SK-N-MC (cell line): ENCODE data around the gene CTPS2.

Source experiments
- EZH2 ChIP-seq: fragments of 200-600 bp; sonication (generic); IDR thresholded peaks from one replicate; pipeline ENCODE4 v1.6.1; 2017; ENCODE audit warnings: antibody characterized with exemption
- POLR2AphosphoS5 ChIP-seq: IDR thresholded peaks from 2 replicates; pipeline ENCODE4 v1.6.1; 2012; ENCODE audit warnings: mild to moderate bottlenecking, low read depth, low read length, borderline replicate concordance

GRCh38 chrX:16654093-16654492 lies 58.4 kb downstream of the CTPS2 start:
- no peak for TF ChIP-seq EZH2
- no peak for TF ChIP-seq POLR2AphosphoS5
